ENCODE data around the gene LRMDA. TPM values are rescaled to one million over a fixed set of nuclear protein-coding genes. Genes with fewer than 3 reads are reported as not detected.
"Not testable (repeated sequence)": the region's sequence is repeated elsewhere in the genome, so short reads cannot be mapped to it uniquely, and the experiment has no call there.

LRMDA gene
- total RNA-seq, 3 donors from 2014 or later (not counting 1 experiment from before 2014, with no cell fraction given) = 1.4 to 2.4 (median 2.1) TPM

DNA sequence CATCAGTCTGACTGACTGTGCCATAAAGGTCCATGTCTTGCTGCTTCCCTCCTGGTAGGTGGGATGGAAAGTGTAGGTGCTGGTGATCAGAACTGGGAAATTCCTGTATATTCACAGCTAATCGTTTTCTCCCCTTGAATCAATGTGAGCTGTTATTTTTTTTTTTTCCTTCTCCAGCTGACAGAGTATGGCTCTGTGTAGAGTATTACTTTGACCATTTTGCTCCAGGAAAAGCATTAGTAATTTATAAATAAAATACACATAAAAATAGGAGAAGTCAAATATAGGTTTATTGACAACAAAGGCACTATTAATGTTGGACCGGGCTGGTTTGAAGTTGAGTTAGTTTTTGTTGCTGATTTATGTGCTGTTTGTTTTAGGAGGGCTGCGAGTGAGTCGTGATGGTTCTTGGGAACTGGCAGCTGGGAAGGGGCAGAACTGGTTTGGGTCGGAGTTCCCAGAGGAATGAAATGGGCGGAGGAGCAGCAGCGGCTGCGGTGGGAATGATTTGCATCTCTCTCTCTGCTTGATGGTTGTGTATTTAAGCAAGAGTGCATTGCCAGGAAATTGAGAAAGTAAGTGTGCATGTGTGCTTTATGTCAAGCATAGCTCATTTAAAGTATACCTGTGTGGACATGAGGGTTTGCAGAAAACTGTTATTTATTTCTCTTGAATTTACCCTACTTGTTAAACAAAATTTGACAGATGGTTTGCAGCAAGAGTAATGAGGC lies 80.9 kb downstream of the LRMDA start:
- Mint-ChIP-seq H3K27ac (no peak overlapping the region), H3K9me3 (peaks cover 0 to 2% of the 10 kb centered on the region in 2 donors), H3K27me3 (ENCODE audit: low read depth in 2 of 2) (peaks cover 7% of the 10 kb centered on the region in 2 donors), H3K4me3 (no peak overlapping the region), H3K4me1 (peaks cover 7 to 10% of the 10 kb centered on the region in 2 donors), H3K36me3 (no peaks in the 10 kb centered on the region)
- intact Hi-C loops (cut with micrococcal nuclease) = no loop called here
- no peaks in the 10 kb centered on the region for H3K4me1 ChIP-seq (ENCODE audit: control insufficient read depth, insufficient read depth, low read length)
- TF ChIP-seq CTCF (IDR thresholded peaks at IDR 0.05) = no peak
- 93% methylated on average over 7 of the region's 8 CpGs for WGBS (ENCODE audit: insufficient coverage)
- H3K9me3 ChIP-seq (ENCODE audit: control insufficient read depth, insufficient read depth, low read length) = no peaks in the 10 kb centered on the region
- H3K4me3 ChIP-seq (ENCODE audit: low read length) = no peak overlapping the region
- H3K27ac ChIP-seq (ENCODE audit: low read length) = no peak overlapping the region
- no peaks in the 10 kb centered on the region for H3K27me3 ChIP-seq (ENCODE audit: control insufficient read depth, insufficient read depth, low read length)
- H3K36me3 ChIP-seq (ENCODE audit: control insufficient read depth, insufficient read depth, low read length) = no peaks in the 10 kb centered on the region
- DNase-seq (no peak), ATAC-seq (no peak)

- ATAC-seq (no peak), DNase-seq (no peak)
- Histone ChIP-seq H3K4me1 (ENCODE audit: control insufficient read depth, insufficient read depth, low read length) (no peaks in the 10 kb centered on the region), H3K36me3 (ENCODE audit: control insufficient read depth, insufficient read depth, low read length) (no peaks in the 10 kb centered on the region), H3K27ac (ENCODE audit: low read length) (no peak overlapping the region), H3K27me3 (ENCODE audit: control insufficient read depth, insufficient read depth, low read length) (no peaks in the 10 kb centered on the region), H3K4me3 (ENCODE audit: low read length) (no peak overlapping the region), H3K9me3 (ENCODE audit: control insufficient read depth, insufficient read depth, low read length) (no peaks in the 10 kb centered on the region)
- H3K27me3 Mint-ChIP-seq (ENCODE audit: low read depth in 2 of 2) = peaks cover 7 to 11% of the 10 kb centered on the region in 2 donors
- no peak for TF ChIP-seq CTCF (IDR thresholded peaks at IDR 0.05)
- H3K36me3 Mint-ChIP-seq = no peaks in the 10 kb centered on the region
- no peak overlapping the region for H3K27ac Mint-ChIP-seq
- peaks cover 7 to 10% of the 10 kb centered on the region in 2 donors for H3K4me1 Mint-ChIP-seq
- intact Hi-C loops (cut with micrococcal nuclease) = no loop called here
- WGBS (ENCODE audit: insufficient coverage) = 82% methylated on average over 7 of the region's 8 CpGs
- H3K9me3 Mint-ChIP-seq = peaks cover 0 to 5% of the 10 kb centered on the region in 2 donors
- no peak overlapping the region for H3K4me3 Mint-ChIP-seq
Observed at GRCh38 chr10:75513292-75513885, 82.0 kb downstream of the LRMDA start.

DNA sequence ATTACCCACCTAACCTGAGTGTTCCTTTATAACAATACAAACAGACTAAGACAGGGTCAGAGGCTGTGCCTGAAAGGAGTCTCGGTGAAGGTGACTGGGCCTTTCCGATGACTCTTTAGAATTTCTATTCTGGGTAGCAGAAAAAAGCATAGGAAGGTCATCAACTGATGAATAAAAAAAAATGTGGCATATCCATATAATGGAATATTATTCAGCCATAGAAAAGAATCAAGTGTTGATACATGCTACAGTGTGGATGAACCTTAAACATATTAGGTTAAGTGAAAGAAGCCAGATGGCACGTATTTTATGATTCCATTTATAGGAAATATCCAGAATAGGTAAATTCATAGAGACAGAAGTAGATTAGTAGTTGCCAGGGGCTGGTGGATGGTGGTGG lies 83.4 kb downstream of the LRMDA start:
- H3K9me3 Mint-ChIP-seq = peaks cover 0 to 5% of the 10 kb centered on the region in 2 donors
- no peak for TF ChIP-seq CTCF (IDR thresholded peaks at IDR 0.05)
- Histone ChIP-seq H3K4me1 (ENCODE audit: control insufficient read depth, insufficient read depth, low read length) (no peaks in the 10 kb centered on the region), H3K27me3 (ENCODE audit: control insufficient read depth, insufficient read depth, low read length) (no peaks in the 10 kb centered on the region), H3K27ac (ENCODE audit: low read length) (no peak overlapping the region), H3K36me3 (ENCODE audit: control insufficient read depth, insufficient read depth, low read length) (no peaks in the 10 kb centered on the region), H3K4me3 (ENCODE audit: low read length) (no peak overlapping the region), H3K9me3 (ENCODE audit: control insufficient read depth, insufficient read depth, low read length) (no peaks in the 10 kb centered on the region)
- WGBS (ENCODE audit: insufficient coverage) = 89% methylated on average over 3 of the region's 3 CpGs
- intact Hi-C loops (cut with micrococcal nuclease) = no loop called here
- no peak overlapping the region for H3K4me3 Mint-ChIP-seq
- H3K27me3 Mint-ChIP-seq (ENCODE audit: low read depth in 2 of 2) = peaks cover 10 to 21% of the 10 kb centered on the region in 2 donors
- H3K36me3 Mint-ChIP-seq = no peaks in the 10 kb centered on the region
- H3K4me1 Mint-ChIP-seq = peaks cover 6 to 7% of the 10 kb centered on the region in 2 donors
- H3K27ac Mint-ChIP-seq = no peak overlapping the region
- ATAC-seq (no peak), DNase-seq (no peak)

GRCh38 chr10:75516154-75516553 lies 84.7 kb downstream of the LRMDA start:
- WGBS (ENCODE audit: insufficient coverage) = no CpG with 5 or more reads among the region's 2 CpGs
- not testable (repeated sequence) for H3K36me3 Mint-ChIP-seq

GRCh38 chr10:75519213-75519612 lies 87.8 kb downstream of the LRMDA start:
- H3K27ac ChIP-seq (ENCODE audit: low read length); H3K4me1 ChIP-seq (ENCODE audit: control insufficient read depth, insufficient read depth, low read length); H3K27me3 ChIP-seq (ENCODE audit: control insufficient read depth, insufficient read depth, low read length); intact Hi-C loops (cut with micrococcal nuclease); ATAC-seq; H3K9me3 Mint-ChIP-seq; H3K9me3 ChIP-seq (ENCODE audit: control insufficient read depth, insufficient read depth, low read length); H3K36me3 ChIP-seq (ENCODE audit: control insufficient read depth, insufficient read depth, low read length); DNase-seq; H3K36me3 Mint-ChIP-seq; H3K4me3 Mint-ChIP-seq; H3K4me3 ChIP-seq (ENCODE audit: low read length); H3K27ac Mint-ChIP-seq; H3K4me1 Mint-ChIP-seq: not testable (repeated sequence)
- peaks cover 6 to 22% of the 10 kb centered on the region in 2 donors for H3K27me3 Mint-ChIP-seq (ENCODE audit: low read depth in 2 of 2)
- WGBS (ENCODE audit: insufficient coverage) = 92% methylated on average over 1 of the region's 1 CpG

More at GRCh38 chr10:75516154-75516553, 84.7 kb downstream of the LRMDA start:
- H3K9me3 Mint-ChIP-seq; H3K36me3 ChIP-seq (ENCODE audit: control insufficient read depth, insufficient read depth, low read length); H3K27me3 ChIP-seq (ENCODE audit: control insufficient read depth, insufficient read depth, low read length); H3K4me1 ChIP-seq (ENCODE audit: control insufficient read depth, insufficient read depth, low read length); H3K4me3 ChIP-seq (ENCODE audit: low read length); H3K9me3 ChIP-seq (ENCODE audit: control insufficient read depth, insufficient read depth, low read length); H3K4me1 Mint-ChIP-seq; H3K27ac ChIP-seq (ENCODE audit: low read length); ATAC-seq; H3K27ac Mint-ChIP-seq; intact Hi-C loops (cut with micrococcal nuclease); H3K4me3 Mint-ChIP-seq; DNase-seq: not testable (repeated sequence)
- H3K27me3 Mint-ChIP-seq (ENCODE audit: low read depth in 2 of 2) = peaks cover 5 to 22% of the 10 kb centered on the region in 2 donors

Data from natural killer cell (primary cell).